ENCODE results near the gene RBMS1. TPM values are rescaled to one million over a fixed set of nuclear protein-coding genes. Genes with fewer than 3 reads are reported as not detected.
"Not testable (repeated sequence)": the region's sequence is repeated elsewhere in the genome, so short reads cannot be mapped to it uniquely, and the experiment has no call there.

RBMS1 gene
- total RNA-seq, 4 donors from 2014 or later, result 13.0 to 24.5 (median 14.1) TPM

DNA sequence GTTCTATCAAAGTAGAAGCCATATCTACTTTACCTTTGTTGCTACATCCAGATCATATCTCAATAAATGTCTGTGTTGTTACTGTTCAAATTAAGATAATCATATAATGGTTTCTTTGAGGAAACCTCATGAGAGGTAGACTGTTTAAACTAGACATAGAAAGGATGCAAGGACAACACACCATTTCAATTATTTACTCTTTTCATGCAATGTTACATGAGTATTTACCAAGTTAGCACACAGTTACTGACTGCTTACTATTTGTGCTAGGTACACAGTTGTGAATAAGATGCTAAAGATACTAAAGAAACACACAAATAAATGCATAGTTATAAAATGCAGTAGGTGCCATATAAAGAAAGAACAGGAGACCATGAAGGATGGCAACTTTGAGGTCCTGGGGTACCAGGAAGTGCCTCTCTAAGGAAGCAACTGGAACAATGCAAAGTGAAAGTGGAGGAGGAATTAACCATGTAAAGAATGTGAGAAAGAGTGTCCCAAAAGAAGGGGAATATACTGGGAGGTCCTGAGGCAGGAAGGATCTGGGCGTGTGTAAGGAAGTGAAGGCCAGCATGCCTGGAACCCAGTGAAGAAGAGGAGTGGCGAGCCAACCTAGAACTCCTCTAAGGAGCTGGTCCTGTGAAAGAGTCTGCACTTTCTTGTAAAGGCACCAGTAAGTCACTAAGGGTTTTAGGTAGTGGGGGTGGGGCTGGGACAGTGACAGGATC is 39.4 kb downstream of the RBMS1 start:
- Histone ChIP-seq H3K36me3 (no peaks in the 10 kb centered on the region), H3K9me3 (no peaks in the 10 kb centered on the region), H3K4me1 (peaks cover 42 to 52% of the 10 kb centered on the region in 2 donors), H3K27me3 (no peaks in the 10 kb centered on the region), H3K4me3 (no peak overlapping the region), H3K27ac (no peak overlapping the region)
- no peak for TF ChIP-seq POLR2A (IDR thresholded peaks at IDR 0.05)
- TF ChIP-seq, protein P1, sequence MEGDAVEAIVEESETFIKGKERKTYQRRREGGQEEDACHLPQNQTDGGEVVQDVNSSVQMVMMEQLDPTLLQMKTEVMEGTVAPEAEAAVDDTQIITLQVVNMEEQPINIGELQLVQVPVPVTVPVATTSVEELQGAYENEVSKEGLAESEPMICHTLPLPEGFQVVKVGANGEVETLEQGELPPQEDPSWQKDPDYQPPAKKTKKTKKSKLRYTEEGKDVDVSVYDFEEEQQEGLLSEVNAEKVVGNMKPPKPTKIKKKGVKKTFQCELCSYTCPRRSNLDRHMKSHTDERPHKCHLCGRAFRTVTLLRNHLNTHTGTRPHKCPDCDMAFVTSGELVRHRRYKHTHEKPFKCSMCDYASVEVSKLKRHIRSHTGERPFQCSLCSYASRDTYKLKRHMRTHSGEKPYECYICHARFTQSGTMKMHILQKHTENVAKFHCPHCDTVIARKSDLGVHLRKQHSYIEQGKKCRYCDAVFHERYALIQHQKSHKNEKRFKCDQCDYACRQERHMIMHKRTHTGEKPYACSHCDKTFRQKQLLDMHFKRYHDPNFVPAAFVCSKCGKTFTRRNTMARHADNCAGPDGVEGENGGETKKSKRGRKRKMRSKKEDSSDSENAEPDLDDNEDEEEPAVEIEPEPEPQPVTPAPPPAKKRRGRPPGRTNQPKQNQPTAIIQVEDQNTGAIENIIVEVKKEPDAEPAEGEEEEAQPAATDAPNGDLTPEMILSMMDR (IDR thresholded peaks at IDR 0.05 in 4 of 5, conservative IDR thresholded peaks at IDR 0.05 in 1 of 5), result no peak
- DNase-seq, result no peak
- ATAC-seq, result no peak
- in situ Hi-C loops (cut with MboI; ENCODE audit: low sequenced_read_pairs in 4 of 4) (no loop called here), intact Hi-C loops (cut with DNase I; ENCODE audit: low total_unique reads) (no loop called here)

DNA sequence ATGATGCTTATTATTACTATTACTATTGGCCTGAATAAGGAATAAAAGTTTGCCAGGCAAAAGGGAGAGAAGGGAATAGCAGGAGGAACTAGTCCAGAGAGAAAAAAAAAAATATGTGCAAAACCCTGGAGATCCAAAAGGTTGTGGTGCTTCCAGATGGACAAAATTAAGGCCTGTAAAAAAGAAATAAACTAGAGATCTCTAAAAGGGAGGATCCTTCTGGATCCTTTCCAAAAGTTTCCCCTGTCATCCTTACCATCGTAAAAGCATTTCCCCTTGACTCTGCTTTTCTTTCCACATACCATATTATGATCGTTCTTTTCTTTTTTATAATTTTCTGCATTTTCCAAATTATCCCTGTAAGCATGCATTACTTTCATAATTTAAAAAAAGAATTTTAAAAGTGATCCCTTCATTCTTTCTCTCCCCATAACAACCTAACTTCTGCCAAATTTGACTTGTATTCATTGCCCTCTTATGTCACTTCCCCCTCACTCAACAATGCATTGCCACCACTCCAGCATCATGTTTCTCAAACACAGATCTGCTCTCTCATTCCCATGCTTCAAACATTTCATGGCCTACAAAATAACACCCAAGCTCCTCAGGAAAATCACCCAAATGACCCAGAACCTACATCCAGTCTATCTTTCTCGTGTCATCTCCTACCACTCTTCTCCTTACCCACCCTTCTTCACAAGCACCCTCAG is 40.3 kb downstream of the RBMS1 start:
- ATAC-seq (no peak), DNase-seq (no peak)
- Histone ChIP-seq H3K36me3 (no peaks in the 10 kb centered on the region), H3K27ac (peak overlapping the region in 1 of 4 donors; percentile 16), H3K4me3 (no peak overlapping the region), H3K27me3 (no peaks in the 10 kb centered on the region), H3K4me1 (peaks cover 42 to 52% of the 10 kb centered on the region in 2 donors), H3K9me3 (no peaks in the 10 kb centered on the region)
- no peak for TF ChIP-seq POLR2A (IDR thresholded peaks at IDR 0.05)
- TF ChIP-seq, protein P1 (IDR thresholded peaks at IDR 0.05 in 4 of 5, conservative IDR thresholded peaks at IDR 0.05 in 1 of 5), result no peak
- intact Hi-C loops (cut with DNase I; ENCODE audit: low total_unique reads) (no loop called here), in situ Hi-C loops (cut with MboI; ENCODE audit: low sequenced_read_pairs in 4 of 4) (no loop called here)

DNA sequence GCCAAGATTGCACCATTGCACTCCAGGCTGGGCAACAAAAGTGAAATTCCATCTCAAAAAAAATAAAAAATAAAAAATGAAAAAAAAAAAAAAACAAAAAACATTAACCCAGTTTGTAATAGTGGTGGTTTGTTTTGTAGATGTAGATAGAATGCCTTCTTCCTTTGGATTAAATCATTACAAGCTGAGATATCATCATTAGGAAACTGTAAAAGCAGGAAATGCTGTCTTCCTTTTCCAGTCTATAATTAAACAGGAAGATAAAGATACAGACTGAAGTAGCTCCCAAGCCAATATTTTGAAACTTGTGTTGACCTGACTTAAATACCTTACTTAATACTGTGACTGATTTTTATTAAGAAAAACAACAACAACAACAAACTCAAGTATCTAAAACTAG is 43.1 kb downstream of the RBMS1 start:
- H3K4me1 ChIP-seq, result peaks cover 26 to 42% of the 10 kb centered on the region in 2 donors
- intact Hi-C loops (cut with DNase I; ENCODE audit: low total_unique reads), result no loop called here

DNA sequence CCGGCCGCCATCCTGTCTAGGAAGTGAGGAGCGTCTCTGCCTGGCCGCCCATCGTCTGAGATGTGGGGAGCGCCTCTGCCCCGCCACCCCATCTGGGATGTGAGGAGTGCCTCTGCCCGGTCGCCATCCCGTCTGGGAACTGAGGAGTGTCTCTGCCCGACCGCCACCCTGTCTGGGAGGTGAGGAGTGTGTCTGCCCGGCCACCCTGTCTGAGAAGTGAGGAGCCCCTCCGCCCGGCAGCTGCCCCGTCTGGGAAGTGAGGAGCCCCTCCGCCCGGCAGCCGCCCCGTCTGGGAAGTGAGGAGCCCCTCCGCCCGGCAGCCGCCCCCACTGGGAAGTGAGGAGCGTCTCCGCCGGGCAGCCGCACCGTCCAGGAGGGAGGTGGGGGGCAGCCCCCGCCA is 44.8 kb downstream of the RBMS1 start:
- H3K27ac ChIP-seq; H3K36me3 ChIP-seq; H3K4me3 ChIP-seq; H3K27me3 ChIP-seq; H3K9me3 ChIP-seq; ATAC-seq; DNase-seq; intact Hi-C loops (cut with DNase I; ENCODE audit: low total_unique reads): not testable (repeated sequence)
- in situ Hi-C loops (cut with MboI; ENCODE audit: low sequenced_read_pairs in 4 of 4), result loop anchor here in 1 of 4 donors (25.0 kb wide), 1 partner anchor 513 kb away; no protein-coding TSS in a partner anchor
- H3K4me1 ChIP-seq, result peaks cover 11 to 25% of the 10 kb centered on the region in 2 donors

More for the DNA sequence above, 43.1 kb downstream of the RBMS1 start:
- no peak for DNase-seq
- H3K4me3 ChIP-seq, result no peak overlapping the region
- in situ Hi-C loops (cut with MboI; ENCODE audit: low sequenced_read_pairs in 4 of 4), result no loop called here
- H3K36me3 ChIP-seq, result no peaks in the 10 kb centered on the region
- H3K9me3 ChIP-seq, result no peaks in the 10 kb centered on the region
- no peak for TF ChIP-seq POLR2A (IDR thresholded peaks at IDR 0.05)
- TF ChIP-seq, protein P1 (IDR thresholded peaks at IDR 0.05 in 4 of 5, conservative IDR thresholded peaks at IDR 0.05 in 1 of 5), result no peak
- no peak overlapping the region for H3K27ac ChIP-seq
- ATAC-seq, result no peak
- no peaks in the 10 kb centered on the region for H3K27me3 ChIP-seq

DNA sequence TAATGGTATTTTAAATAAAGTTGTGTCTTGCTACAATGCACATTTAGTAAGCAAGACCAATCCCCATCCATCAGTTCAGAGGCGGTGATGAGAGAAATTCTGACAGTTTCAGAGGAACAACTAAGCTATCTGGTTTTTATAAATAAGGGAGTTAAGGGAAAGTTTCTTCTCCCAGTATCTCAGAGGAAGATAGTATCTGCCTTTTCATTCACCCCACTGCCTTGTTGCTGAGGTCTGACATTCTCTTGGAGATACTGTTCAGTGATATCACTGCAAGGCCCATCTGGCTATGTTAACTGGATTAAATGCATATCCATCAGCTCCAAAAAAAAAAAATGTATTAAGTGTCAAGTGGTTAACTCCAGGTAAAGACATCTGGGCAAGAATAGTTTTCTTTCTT is 47.9 kb downstream of the RBMS1 start:
- no peak for TF ChIP-seq POLR2A (IDR thresholded peaks at IDR 0.05)
- TF ChIP-seq, protein P1 (IDR thresholded peaks at IDR 0.05 in 4 of 5, conservative IDR thresholded peaks at IDR 0.05 in 1 of 5), result no peak
- in situ Hi-C loops (cut with MboI; ENCODE audit: low sequenced_read_pairs in 4 of 4), result loop anchor here in 1 of 4 donors (25.0 kb wide), 1 partner anchor 517 kb away; no protein-coding TSS in a partner anchor
- Histone ChIP-seq H3K27me3 (no peaks in the 10 kb centered on the region), H3K9me3 (no peaks in the 10 kb centered on the region), H3K4me1 (peaks cover 4 to 5% of the 10 kb centered on the region in 2 donors), H3K27ac (no peak overlapping the region), H3K4me3 (no peak overlapping the region), H3K36me3 (no peaks in the 10 kb centered on the region)
- no peak for ATAC-seq
- intact Hi-C loops (cut with DNase I; ENCODE audit: low total_unique reads), result no loop called here
- no peak for DNase-seq
